Effector memory CD4-positive, alpha-beta T cell (primary cell): ENCODE measurements around the gene SLC37A3.

Experiments
- DNase-seq, 3 donors: peaks; one replicate each; pipeline ENCODE4 v3.0.0-alpha.2; 2020
- H3K27ac ChIP-seq: 2 replicates; pipeline ENCODE4 v1.7.0; 2013; ENCODE audit warnings: mild to moderate bottlenecking, low read length, moderate library complexity; ENCODE audit not compliant: insufficient read depth, poor library complexity, severe bottlenecking
- H3K27me3 ChIP-seq: replicated peaks from 2 replicates; pipeline ENCODE4 v1.7.0; 2013; ENCODE audit warnings: mild to moderate bottlenecking, low read length; ENCODE audit not compliant: insufficient read depth, control insufficient read depth, poor library complexity, severe bottlenecking
- H3K36me3 ChIP-seq: 2 replicates; pipeline ENCODE4 v1.7.0; 2013; ENCODE audit warnings: mild to moderate bottlenecking, low read length, moderate library complexity; ENCODE audit not compliant: control insufficient read depth, insufficient read depth
- H3K4me1 ChIP-seq: 2 replicates; pipeline ENCODE4 v1.7.0; 2013; ENCODE audit warnings: low read length, mild to moderate bottlenecking; ENCODE audit not compliant: control insufficient read depth, insufficient read depth, poor library complexity, severe bottlenecking
- H3K4me3 ChIP-seq: 2 replicates; pipeline ENCODE4 v1.7.0; 2013; ENCODE audit warnings: low read length, low read depth, mild to moderate bottlenecking; ENCODE audit not compliant: insufficient read depth, poor library complexity, severe bottlenecking
- H3K9me3 ChIP-seq: 2 replicates; pipeline ENCODE4 v1.7.0; 2013; ENCODE audit warnings: mild to moderate bottlenecking, low read length, moderate library complexity; ENCODE audit not compliant: control insufficient read depth

The SLC37A3 gene

GRCh38 chr7:140284062-140284461 lies 114.3 kb downstream of the SLC37A3 start:
- H3K9me3 ChIP-seq: no peaks in the 10 kb centered on the region
- no peaks in the 10 kb centered on the region for H3K27me3 ChIP-seq
- H3K4me1 ChIP-seq: no peaks in the 10 kb centered on the region
- H3K36me3 ChIP-seq: no peaks in the 10 kb centered on the region
- H3K4me3 ChIP-seq: no peak overlapping the region
- no peak for DNase-seq
- H3K27ac ChIP-seq: no peak overlapping the region
